Mucosa of gallbladder (tissue), 1 donor: Measurements from ENCODE around the gene LAMB1. TPM values are rescaled to one million over a fixed set of nuclear protein-coding genes. Genes with fewer than 3 reads are reported as not detected.
"Not testable (repeated sequence)": the region's sequence is repeated elsewhere in the genome, so short reads cannot be mapped to it uniquely, and the experiment has no call there.

Experiments used
- DNase-seq: peaks from one replicate; pipeline ENCODE4 v3.0.0-alpha.2; 2020; ENCODE audit warnings: low spot score
- total RNA-seq: library from RNA; stranded (reverse); gene quantifications from one replicate; pipeline ENCODE4 v1.2.1, GENCODE V29; 2021
- donor health status: DM: no; HTN: no; CAD: no.

Gene LAMB1
- total RNA-seq, 1 donor from 2014 or later: 89.4 TPM

DNA sequence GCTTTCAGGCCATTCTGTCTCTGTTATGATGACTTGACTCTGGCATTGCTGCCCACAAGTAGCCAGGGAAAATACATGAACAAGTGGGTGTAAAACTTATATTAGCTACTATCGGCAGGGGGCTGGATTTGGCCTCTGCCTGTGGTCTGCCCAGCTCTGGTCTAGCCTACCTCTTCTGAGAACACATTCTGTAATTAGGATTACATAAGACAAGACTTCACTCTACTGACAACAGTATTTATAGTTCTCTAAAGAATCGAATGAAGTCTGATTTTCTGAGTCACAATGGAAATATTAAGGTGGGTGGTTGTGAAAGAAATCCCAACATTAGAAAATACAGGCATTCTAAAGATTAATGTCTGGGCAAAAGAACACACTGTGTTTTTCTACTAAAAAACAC lies 56.5 kb downstream of the LAMB1 start:
- DNase-seq: no peak

DNA sequence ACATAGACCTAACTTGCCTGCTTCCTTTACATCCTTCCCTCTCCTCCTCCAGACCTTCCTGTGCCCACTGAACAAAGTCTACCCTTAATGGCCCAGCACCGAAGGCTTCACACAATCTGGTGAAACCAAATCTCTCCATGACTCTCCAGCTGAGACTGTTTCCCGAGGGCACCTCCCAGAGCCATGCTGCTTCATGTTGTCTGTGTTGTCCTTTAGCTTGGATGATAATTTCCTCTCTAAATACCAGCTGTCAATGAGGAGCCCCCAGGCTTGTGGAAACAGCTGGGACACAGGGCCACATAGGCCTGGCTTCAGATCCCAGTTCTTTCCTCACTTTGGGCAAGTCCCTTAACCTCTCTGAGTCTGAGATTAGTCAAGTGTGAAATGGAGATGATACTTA lies 57.6 kb downstream of the LAMB1 start:
- DNase-seq: no peak

DNA sequence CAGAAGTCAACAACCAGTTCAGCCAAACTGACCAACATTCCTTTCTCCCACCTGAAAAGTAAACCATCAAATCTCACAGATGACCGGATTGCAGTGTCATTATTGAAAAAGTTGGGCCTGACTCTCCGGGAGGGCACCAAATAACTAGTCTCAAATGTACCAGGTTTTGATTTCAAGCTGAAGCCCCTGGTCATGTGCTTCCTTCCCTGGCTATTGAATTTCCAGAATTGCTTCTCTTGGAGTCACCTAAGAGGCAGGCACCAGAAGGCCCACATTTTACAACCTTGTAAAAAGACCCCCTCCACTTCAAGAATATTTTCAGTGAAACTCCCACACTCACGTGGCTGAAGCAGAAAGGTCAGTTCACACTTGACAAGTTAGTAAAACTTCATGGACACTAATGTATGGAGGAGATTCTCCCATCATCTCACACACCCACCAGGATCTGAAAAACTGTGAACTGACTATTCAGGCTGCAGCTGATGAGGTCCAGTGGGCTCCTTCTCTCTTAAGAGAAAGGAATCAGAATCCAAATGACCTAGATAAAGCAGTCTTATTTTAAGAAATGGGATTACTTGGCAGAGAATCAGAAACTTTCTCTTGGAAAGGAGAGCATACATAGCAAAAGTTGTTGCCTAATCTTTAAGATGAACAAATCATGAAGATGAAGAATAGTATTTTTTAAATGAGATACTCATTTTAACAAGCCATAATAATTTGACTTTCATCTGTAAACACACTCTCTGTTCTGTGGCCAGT lies 58.4 kb downstream of the LAMB1 start:
- no peak for DNase-seq

DNA sequence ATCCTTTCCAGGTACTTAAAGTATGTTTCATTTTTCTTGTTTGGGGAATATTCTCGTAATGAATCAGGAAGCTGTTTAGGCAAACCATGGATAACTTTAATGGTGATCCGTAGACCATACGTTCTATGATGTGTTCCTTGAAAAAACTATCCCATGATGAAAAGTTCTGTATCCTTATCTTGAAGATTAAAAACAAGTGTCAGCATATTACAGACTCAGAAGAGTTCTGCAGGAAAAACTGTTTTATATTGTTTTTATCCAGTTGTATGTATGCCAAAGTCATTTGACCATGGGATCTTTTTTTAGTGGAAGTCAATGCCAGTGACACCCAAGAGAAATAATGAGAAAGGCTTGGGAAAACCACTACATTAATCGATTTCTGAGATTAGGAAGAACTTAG lies 59.9 kb downstream of the LAMB1 start:
- DNase-seq: no peak

DNA sequence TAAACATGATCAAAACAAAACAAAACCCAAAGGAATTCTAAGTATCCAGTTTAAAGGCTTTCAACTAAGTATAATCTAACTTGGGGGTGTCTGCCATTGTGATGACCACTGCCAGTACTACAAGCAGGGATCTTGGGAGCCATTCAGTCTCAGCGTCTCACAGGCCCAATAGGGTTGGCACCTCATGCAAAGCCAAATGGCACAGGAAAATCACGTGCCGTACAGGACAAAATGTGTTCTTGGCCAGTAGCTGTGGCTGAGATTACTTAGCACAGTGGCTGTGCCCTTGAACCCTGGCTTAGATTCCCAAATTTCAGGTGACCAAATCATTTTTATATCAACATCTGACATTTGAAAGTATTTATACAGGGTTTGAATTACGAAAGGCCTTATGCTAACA lies 62.0 kb downstream of the LAMB1 start:
- no peak for DNase-seq

DNA sequence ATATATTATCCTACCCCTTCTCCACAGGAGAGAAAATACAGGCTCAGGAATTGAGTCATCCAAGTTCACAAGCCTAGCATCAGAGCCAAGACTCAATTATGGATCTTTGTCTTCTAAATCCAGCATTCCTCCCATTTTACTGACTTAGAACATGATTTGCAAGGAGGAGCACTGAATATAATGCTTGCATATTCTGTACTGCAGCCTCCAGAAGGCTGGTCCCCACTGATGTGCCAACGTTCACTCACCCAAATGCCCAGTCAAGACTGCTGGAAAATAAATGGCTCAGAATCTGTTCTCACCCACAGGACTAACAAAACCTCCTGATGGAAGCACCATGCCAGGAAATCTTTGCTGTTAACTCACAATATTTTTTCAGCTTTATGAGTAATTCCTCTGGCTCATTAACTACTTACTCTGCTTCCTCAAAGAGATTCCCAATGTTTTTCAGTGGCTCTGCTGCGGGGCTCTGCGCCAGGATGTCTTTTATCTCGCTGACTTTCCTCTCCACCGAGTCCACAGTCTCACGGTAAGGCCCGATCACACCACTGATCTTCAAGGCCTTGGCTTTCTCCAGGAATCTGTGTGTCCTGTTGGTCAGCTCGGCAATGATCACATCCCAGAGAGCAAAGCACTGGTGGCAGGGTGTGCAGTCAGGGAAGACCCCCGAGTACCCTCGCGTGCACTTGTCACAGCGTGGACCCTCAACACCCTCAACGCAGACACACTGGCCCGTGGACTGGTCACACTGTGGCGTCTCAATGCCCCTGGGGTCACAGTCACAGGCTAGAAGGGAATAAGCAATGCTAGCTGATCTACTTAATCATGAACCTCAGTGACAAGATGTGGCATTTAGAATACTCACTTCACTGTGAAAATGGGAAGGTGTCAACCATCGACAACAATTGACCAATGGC lies 63.1 kb downstream of the LAMB1 start:
- DNase-seq: no peak

DNA sequence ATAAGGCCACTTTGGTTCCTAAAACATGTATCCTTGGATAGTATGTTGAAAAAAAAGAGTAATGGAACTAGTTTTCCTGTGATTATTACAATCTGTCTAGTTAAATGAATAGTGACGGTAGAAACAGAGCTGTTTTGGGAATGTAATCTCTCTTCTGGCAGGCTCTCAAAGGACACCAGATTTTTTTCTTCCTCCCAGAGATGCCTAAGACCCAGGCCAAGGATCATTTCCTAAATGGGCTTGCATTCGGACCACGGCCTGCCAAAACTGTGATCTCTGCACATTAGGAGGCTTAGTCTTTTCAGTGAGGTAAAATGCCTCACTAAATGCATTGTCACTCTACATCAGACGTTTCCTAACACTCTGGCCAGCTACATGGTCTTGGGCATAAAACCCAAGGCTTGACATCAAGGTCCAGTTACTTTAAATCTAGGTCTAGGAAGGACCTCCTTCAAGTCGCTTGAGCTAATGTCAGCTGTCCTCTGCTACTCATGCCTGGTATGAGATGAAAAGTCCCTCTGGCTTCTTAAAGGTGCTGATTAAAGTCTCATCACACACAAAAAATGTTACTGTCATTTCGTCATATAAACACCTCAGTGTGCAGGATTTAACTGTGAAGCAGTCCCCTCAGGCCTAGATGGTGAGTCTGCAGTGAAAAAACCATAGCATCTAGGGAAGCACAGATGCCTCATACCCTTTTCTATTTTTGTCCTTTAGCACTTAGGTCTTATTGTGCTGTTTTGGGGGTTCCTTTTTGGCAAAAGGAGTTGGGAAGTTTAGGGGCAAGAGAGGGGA lies 64.3 kb downstream of the LAMB1 start:
- no peak for DNase-seq

DNA sequence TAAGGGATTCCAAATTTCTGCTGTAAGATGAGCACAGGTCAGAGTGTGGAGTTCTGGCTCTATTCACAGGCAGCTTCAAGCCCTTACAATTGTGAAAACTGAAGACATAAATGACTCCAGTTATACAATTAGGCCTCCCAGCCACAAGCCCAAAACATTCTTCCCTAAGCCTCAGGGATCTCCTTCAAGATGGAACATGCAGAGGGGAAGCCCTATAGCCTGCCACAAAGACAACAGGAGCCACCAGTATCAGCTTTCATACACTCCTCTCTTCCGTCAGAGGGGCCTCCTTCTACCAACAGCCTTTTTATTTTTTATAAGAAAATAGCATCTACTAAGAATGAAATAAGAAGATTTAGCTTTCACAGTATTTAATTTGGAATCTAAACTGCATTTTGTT lies 65.4 kb downstream of the LAMB1 start:
- DNase-seq: no peak

DNA sequence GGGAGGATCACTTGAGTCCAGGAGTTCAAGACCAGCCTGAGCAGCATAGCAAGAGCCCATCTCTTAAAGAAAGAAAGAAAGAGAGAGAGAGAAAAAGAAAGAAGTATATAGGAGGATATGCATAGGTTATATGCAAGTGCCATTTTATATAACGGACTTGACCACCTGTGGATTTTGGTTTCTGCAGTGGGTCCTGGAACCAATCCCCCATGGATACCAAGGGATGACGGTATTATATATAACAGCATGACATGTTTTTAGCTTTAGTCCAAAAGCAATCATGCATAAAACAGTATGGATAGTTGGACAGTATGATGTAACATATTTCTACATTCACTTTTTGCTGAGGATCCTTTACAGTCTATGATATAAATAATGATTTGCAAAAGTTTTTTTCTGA lies 66.6 kb downstream of the LAMB1 start:
- no peak for DNase-seq

DNA sequence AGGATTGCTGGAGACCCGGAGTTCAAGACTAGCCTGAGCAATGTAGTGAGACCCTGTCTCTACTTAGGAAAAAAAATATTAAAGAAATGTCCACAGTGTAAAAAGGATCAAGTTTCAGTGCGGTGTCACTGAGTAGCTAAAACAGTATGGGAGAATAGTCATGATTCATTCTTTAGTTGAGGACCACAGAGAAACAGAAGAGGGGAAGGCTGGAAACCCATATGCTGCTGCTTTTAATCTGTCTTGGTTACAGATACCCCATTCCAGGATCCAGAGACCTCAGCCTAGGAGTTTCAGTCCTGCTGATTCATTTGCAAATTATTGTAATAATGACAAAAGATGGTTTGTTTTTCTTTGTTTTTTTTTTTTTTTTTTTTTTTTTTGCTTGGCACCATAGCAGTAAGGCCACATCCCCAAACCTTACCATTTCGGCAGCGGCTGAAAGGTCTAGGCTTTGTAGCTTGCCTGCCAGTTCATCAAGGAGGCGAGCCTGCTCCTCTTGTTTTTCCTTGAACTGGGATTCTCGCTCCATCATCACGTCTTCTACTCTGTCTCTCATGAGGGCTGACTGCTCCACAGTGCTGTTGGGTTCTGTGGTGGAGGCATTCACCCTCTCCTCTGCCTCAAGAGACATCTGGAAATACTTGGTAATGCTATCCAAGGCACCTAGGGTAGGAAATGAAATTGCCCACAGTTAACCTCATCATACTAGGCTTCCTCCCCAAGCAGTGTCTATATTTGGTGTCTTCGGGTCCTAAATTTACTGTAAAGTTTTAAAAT lies 67.8 kb downstream of the LAMB1 start:
- DNase-seq: no peak

DNA sequence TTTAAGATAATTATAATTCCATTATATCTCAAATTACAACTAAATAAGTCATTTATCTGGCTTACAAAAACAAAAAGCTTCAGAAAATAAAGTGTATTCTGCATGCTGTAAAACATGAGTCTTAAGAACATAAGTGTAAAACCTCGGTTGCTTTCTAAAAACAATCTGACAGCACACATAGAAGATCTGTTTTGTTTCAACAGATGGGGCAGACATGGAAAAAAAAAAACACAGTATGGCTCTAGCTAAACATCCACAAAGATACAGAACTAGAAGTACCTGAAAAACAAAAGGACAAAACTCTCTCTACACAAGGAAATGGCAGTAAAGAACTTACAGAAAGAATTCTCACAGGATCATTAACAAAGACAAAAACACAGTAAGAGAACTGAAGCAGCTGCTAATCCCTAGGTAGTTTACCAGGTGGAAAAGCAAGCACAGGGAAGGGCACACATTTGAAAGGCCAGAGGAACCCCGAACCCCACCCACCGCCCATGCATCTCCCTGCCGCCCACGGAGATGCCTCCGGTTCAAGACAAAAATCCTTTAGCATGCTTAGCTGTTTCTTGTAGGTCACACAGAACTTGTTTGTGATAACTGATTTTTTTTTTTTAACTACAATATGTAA lies 69.5 kb downstream of the LAMB1 start:
- no peak for DNase-seq

DNA sequence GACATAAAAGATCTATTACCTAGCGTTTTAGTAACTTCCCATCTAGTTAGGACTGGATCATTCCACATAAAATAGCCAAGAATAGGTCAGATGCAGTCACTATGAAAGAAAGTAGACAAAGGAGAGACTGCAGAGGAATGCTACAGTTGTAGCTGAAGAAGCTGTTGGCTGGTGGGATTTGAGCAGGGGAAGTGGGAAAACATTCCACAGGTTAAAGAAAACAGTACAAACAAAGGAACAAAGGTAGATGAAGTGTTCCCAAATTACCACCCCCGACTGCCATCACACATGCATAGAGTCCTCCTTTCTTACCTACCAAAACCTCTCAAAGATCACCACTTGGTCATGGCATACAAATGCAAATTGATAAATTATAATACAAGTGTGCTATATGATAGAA lies 70.2 kb downstream of the LAMB1 start:
- no peak for DNase-seq

DNA sequence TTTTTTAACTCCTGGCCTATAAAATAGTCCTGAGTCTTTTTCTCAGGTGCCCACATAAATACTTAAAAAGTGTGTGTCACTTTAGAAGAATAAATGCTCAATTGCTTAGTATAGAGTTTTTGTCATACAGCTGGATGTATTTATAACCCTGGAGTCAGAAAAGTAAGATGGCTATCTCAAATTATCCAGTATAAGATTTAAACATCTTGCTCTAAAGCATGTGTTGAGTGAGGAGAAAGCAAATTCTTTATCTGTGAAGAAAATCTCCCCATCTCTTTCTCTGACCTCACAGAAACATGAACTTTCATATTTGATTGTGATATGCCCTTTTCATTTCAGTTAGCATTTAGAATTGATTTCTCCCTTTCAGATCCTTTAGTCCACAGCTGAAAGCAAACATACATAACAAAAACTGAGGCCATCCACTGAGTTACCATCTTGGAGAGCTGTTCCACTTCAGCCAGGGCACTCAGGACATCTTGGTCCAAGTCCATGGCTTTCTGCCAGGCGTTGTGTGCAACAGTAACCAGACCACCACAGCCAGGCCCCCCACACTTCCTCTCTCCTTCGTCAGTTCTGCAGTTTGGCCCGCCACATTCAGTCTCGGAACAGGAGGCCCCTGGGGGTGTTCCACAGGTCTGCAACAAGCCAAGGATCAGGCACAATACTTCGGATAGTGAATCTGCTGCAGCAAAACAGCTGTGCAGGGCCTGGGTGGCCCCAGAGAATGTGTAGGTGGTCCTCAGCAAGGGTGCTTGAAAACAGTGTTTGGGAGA lies 71.0 kb downstream of the LAMB1 start:
- peak; percentile 26 for DNase-seq

DNA sequence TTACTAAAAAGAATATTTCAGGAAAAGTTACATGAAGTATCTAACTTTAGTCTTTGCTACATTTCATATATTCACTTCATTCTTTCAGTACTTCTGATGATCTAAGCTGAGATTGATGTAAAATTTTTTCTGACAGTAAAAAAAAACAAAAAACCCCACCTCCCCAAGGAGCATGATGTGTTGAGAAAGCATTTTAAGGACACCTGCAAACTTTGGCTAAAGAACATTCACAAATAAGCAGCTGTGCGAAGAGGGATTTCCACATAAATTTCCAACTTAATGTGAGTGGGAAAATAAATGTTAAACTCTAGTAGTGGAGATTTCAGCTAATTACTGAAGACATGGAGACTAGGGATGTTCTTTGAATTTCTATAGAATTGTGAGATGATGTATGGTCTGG lies 76.5 kb downstream of the LAMB1 start:
- no peak for DNase-seq

DNA sequence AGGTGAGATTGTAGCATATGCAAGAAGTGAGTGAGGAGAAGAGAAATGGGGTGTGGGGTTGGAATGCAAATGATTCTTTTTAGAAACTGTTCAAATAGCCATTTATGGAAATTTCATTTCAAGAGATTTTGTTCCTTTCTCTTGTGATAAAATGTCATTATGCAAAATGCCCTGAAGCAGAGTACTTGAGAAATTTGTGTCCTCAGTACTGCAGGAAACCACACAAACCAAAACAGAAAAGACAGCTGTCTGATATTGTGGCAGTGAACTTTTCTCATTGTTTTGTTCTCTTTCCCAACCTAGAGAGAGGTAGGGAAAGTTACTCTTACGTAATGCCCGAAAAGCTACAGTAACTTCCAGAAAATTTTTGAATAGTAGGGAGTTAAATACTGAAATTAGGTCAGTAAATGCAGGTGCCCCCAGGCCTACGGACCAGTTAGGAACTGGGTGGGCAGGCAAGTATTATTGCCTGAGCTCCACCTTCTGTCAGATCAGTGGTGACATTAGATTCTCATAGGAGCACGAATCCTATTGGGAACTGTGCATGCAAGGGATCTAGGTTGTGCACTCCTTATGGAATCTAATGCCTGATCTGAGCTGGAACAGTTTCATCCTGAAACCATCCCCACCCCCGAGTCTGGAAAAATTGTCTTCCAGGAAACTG lies 78.0 kb downstream of the LAMB1 start:
- no peak for DNase-seq

DNA sequence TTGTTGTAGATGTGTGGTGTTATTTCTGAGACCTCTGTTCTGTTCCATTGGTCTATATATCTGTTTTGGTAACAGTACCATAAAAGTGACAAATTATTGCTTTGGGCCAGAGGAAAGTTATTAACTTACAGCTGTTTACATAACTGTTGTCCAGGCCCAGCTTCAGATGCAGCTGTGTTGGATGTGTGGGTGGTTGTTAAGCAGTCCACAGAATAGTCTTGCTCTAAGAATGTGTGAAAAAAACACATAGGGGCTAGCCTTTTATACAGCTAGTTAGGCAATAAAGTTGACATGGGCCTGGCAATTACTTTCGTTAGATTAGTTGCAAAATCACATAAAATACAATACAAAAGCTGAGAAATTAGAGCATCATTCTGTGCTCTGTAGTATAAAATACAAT lies 80.1 kb downstream of the LAMB1 start:
- DNase-seq: no peak

DNA sequence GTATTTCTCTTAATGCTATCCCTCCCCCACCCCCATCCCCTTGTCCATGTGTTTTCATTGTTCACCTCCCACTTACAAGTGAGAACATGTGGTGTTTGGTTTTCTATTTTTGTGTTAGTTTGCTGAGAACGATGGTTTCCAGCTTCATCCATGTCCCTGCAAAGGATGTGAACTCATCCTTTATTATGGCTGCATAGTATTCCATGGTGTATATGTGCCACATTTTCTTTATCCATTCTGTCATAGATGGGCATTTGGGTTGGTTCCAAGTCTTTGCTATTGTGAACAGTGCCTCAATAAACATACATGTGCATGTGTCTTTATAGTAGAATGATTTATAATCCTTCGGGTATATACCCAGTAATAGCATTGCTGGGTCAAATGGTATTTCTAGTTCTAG lies 81.1 kb downstream of the LAMB1 start:
- DNase-seq: not testable (repeated sequence)

DNA sequence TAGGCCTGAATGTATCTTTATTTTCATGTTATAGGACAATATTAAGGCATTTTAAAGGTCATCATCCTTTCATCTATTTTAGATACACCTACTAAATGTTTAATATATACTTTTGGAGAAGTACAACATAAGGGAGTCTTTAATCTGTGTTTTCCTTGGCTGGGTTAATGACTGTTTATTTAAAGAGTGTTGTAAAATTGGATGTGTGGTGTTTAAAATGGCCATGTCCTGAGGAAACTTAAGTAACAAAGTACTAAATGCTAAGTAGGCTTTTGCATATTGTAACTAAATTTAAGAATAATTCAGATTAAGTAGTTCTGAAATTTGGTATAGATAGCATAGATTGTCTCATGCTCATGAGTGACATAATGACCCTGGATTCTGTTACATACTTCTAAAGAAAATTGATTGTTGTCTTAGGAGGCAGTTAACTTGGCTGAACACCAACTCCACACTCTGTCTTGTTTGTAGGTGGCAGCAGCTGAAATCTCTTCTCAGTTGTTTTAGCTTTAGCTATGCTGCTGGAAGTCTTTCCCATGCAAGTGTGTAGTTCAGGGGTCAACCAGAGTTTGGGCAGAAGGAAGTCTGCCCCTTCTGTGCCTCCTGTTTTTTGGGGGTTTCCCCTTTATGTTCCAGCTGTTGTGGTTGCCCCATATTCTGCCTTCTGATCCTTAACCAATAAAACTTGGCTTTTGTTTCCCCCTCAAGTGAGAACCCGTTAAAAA lies 82.8 kb downstream of the LAMB1 start:
- no peak for DNase-seq

DNA sequence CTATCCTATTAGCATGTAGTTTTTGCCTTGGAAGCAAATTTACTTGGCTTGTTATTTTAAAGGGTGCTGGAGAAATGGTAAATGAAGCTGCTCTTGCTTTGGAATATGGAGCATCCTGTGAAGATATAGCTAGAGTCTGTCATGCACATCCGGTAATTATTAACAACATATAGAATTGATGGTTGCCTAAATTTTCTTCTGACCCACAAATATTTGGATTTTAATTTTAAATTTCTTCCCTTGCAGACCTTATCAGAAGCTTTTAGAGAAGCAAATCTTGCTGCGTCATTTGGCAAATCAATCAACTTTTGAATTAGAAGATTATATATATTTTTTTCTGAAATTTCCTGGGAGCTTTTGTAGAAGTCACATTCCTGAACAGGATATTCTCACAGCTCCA lies 84.0 kb downstream of the LAMB1 start:
- DNase-seq: no peak
